HG02588 (cell line): Measurements from ENCODE around the gene CLIC6.

Experiments used
- ATAC-seq: cut with Tn5 transposase; IDR thresholded peaks from one replicate; pipeline ENCODE4 v1.9.1; 2021; ENCODE audit warnings: mild to moderate bottlenecking, moderate library complexity; ENCODE audit not compliant: unreplicated experiment

The CLIC6 gene

GRCh38 chr21:34668803-34669148 is at the start of gene CLIC6:
CLIC6 (plus strand) TSS chr21:34668994; CDS start chr21:34669389, 395 bp downstream.
- ATAC-seq = no peak

GRCh38 chr21:34619841-34620665 is 48.7 kb upstream of the CLIC6 start:
- no peak for ATAC-seq

DNA sequence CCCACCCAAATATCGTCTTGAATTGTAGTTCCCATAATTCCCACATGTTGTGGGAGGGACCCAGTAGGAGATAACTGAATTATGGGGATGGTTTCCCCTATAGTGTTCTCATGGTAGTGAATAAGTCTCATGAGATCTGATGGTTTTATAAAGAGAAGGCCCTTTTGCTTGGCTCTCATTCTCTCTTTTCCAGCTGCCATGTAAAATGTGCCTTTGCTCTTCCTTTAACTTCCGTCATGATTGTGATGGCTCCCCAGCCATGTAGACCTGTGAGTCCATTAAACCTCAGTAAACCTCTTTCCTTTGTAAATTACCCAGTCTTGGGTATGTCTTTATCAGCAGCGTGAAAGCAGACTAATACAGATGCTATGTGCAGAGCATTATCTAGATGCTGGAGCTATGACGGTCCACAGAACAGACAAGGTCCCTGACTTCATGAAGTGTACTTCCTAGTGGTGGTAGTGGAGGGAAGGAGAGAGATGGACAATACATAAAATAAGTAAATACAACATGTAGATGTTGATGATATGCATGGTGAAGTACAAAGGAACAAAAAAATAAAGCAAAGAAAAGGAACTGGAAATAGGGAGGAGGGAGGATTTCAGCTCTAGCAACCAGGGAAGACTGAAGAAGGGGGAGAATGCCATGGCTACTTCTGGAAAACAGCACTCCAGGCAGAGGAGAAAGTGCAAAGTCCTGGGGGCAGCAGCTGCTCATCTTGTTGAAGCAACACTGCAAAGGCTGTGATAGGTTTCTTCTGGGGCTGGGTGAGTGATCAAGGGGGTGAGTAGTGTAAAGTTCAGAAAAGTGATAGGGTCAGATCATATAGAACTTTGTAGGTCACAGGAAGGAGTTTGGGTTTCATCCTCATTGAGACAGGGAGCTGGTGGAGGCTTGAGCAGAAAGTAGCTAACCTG is 47.1 kb upstream of the CLIC6 start:
- no peak for ATAC-seq

DNA sequence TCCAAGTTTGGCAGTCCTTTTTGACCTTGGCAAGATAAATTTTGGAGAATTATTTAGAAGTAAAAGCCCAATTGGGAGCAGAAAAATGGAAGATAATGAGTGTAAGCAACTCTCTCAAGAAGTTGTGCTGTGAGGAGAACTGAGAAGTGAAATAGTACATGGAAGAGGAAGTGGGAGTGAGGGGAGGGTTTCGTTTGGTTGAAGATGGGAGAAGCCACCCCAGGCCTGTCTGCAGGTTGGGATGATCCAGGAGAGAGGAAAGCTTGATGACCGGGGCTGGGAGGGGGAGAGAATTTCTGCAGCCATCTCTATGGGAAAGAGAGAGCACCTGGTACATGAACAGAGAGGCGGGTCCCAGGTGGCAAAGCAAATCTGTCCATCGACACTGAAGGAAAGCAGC is 45.3 kb upstream of the CLIC6 start:
- ATAC-seq = no peak

DNA sequence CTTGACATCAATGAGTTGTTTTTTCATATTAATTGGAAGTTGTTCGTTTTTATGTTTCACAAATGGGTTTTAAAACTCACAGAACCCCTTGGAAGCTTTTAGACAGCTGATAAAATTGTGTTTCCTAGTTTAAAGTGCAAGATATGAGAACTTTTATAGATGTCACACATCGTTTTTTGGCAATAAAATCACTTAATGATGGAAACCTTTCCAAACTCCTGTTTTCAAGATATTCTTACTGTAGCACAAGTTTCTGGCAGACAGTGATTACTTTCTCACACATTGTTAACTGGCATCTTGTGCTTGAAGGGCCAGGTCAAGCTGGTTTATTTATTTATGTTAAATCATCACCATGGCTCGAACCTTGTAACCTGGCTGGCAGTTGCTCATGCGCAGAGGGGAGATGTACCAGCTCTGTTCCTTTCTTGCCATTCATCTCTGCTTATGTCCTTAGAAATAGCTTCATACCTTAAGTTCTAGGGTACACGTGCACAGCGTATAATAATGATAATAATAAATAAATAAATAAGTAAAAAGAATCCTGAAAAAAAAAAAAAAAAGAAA is 43.7 kb upstream of the CLIC6 start:
- ATAC-seq = no peak

GRCh38 chr21:34626131-34626530 is 42.7 kb upstream of the CLIC6 start:
- ATAC-seq = no peak

- ATAC-seq = no peak
Measured at GRCh38 chr21:34630536-34631143, 38.2 kb upstream of the CLIC6 start.

GRCh38 chr21:34632498-34632897 is 36.3 kb upstream of the CLIC6 start:
- ATAC-seq = no peak

DNA sequence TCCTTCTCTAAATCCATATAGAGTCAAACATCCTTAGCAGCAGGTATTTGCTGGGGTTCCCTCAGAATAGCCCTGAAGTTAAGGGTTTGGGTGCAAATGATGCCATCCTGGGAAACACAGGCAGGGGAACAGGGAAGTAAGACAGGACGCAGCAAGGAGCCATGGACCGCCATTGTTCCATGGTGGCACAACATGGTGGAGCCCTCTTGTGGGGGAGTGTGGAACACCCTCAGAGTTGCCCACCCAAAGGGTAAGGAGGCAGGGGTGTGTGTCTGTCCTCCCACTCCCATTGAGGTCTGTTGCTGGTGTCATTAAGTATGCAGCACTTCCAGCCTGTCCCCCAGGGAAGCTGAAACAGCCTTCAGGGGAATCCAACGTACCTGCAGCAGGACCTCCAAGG is 33.5 kb upstream of the CLIC6 start:
- no peak for ATAC-seq

DNA sequence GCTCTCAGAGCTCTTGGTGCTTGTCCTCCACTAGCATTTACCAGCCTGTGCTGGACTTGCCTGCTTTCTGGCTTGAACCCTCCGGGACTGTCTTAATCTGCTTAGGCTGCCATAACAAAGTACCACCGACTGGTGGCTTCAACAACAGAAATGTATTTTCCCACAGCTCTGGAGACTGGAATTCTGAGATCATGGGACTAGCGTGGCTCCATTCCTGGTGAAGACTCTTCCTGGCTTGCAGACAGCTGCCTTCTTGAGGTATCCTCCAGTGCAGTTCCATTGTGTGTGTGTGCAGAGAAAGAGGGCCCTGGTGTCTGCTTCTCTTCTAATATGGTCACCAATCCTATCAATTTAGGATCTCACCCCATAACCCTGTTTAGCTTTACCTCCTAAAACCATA is 31.8 kb upstream of the CLIC6 start:
- no peak for ATAC-seq

DNA sequence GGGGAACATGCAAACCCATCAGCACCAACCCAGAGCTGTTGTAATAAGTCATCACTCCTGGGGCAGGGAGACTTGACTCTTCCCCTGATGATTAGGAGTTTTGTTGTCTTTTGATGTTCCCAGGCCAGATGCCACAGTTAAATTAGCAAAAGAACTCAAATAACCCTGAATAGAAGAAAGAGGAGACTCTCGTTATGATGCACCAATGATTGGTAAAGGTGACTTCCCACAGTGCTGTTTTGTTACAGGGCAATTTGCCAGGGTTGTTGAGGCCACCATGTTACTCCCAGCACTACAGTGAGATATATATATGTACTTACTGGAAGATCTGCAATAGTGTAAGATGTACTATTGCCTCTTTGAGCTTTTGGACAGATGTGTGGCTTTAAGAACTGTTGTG is 29.5 kb upstream of the CLIC6 start:
- no peak for ATAC-seq

DNA sequence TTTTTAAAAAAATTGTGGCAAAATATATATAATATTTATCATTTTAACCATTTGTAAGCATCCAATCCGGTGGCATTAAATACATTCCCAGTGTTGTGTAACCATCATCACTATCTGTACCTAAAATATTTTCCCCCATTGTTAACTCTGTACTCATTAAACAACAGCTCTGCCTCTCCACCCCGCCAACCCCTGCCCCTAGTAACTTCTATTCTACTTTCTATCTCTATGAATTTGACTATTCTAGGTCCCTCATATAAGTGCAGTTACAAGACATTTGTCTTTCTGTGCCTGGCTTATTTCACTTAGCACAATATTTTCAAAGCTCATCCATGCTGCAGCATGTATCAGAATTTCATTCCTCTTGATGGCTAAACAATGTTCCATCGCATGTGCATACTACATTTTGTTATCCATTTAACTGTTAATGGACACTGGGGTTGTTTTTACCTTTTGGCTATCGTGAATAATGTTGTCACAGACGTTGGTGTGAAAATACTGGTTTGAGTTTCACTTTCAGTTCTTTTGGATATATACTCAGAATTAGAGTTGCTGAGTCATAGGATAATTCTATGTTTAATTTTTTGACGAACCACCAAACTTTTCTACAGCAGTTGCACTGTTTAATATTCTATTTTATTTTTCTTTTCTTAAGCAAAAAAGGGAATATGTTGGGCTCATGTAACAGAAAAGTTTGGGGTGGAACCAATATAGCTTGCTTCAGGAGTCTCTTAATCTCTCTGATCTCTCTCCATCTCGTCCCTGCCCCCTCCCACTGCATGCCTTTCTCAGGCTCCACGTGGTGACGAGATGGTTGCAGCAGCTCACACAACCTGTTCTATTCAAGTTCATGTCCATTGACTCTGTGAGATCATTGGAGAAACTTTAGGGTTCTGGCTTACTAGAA is 28.7 kb upstream of the CLIC6 start:
- peak; percentile 57 for ATAC-seq

- ATAC-seq = no peak
Measured at GRCh38 chr21:34640858-34641257, 27.9 kb upstream of the CLIC6 start.

DNA sequence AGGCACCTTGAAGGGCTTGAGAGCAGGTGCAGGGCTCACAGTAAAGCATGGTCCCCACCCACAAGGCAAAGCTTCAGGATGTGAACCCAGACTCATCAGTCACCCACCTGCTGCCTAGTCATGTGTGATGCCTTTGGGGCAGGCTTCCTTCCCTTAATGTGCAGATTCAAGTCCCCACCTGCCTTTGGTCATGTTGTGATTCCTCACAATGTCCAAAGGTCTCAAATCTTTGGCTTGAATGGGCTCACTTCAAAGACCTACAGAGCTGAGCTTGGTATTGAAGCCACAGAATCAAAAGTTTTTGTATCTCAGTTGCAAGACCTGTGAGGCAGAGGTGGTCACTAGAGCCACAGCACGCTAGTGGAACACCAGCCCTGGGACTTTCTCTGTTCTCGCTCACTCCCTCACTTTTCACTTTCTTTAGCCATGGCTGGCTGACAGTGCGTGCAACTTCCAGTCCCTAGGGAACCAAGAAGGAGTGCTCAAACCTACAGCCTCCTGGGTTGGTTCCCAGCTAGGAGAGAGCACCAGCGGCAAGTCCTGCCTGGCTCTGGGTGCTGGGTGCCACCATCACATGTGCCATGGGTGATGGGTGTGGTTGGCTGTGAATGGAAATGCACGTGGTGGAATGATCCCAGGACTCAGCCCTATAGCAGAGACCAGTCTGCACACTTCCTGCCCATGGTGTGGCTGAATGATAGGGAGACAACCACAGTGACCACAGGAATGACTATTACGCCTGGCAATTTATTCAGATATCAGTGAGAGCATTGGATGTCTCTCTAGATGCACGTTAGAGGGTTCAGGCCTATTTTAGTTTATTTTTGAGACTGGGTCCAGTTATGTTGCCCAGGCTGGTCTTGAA is 26.4 kb upstream of the CLIC6 start:
- ATAC-seq = peak; percentile 50

- no peak for ATAC-seq
Measured at GRCh38 chr21:34644825-34645224, 24.0 kb upstream of the CLIC6 start.

DNA sequence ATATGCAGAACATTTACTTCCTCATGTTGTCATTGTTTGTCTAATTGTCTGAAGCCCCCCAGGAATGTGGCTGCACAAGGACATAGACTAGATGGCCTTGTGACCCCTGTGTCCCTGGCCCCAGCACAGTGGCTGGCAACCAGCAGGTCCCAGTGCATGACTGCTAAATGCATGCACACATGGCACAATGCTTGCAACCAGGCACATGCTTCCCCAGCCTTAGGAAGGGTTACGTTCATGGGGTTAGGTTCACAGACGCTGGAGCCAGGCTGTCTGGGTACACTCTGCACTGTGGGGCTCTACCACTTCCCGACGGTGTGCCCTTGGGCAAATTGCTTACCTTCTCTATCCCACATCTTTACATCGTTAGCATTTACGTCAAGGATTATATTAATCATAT is 21.2 kb upstream of the CLIC6 start:
- no peak for ATAC-seq

GRCh38 chr21:34648739-34649297 is 20.0 kb upstream of the CLIC6 start:
- no peak for ATAC-seq

DNA sequence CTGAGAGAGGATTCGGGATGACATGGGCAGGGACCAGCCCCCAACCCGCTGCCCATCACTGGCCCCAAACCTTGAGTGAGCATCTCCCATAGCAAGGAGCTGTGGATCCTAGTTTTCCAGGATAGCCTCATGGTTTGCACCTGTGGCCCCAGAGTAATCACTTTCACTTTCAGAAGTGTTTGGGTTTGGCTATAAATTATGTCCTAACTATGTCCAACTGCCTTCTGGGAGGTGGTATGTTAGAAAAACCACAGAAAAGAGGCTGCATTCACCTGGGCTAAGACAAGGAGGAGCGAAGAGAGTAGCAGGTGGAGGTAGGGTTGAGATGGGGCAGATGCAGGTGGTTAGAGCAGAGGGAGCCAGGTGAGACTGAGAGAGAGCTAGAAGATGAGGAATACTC is 19.4 kb upstream of the CLIC6 start:
- ATAC-seq = no peak

DNA sequence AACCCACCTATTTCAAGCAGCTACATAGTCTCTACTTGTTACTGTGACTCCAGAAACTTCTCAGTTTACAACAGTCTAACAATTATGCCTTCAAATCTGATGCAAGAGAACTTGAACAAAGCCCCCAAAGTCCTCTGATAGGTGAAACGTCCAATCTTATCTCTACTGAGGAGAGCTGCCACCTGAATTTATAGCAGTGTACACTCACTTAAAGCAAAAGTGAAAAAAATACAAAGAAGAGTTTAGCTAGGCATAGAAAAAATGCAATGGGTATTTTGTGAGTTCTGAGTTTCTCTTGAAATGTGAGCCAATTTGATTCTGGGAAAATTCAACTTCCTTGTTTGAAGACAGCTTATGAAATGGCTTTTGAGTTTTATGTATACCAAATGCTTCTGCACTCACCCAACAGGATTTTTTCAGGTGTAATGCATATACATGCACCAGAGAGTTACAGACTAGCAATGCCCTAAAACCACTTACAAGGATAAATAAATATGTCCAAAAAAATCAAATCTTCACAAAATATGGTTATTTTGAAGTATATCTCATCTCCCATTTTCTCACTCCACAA is 17.8 kb upstream of the CLIC6 start:
- no peak for ATAC-seq
